Measurements from ENCODE around the gene CACNA1D.

CACNA1D gene

GRCh38 chr3:53703630-53704362 lies 209.4 kb downstream of the CACNA1D start:
- Histone ChIP-seq H3K27ac (no peak overlapping the region), H3K4me3 (no peak overlapping the region)

- H3K27ac ChIP-seq = no peak overlapping the region
- no peak overlapping the region for H3K4me3 ChIP-seq
Observed at GRCh38 chr3:53704363-53704725, 209.9 kb downstream of the CACNA1D start.

- H3K4me3 ChIP-seq = no peak overlapping the region
- H3K27ac ChIP-seq = no peak overlapping the region
Observed at GRCh38 chr3:53705024-53705745, 210.8 kb downstream of the CACNA1D start.

GRCh38 chr3:53705774-53706173 lies 211.4 kb downstream of the CACNA1D start:
- Histone ChIP-seq H3K4me3 (no peak overlapping the region), H3K27ac (no peak overlapping the region)

- H3K27ac ChIP-seq = no peak overlapping the region
- H3K4me3 ChIP-seq = no peak overlapping the region
Observed at GRCh38 chr3:53707222-53707621, 212.8 kb downstream of the CACNA1D start.

- H3K27ac ChIP-seq = no peak overlapping the region
- no peak overlapping the region for H3K4me3 ChIP-seq
Observed at GRCh38 chr3:53708001-53708621, 213.7 kb downstream of the CACNA1D start.

- no peak overlapping the region for H3K27ac ChIP-seq
- no peak overlapping the region for H3K4me3 ChIP-seq
Observed at GRCh38 chr3:53709256-53709655, 214.8 kb downstream of the CACNA1D start.

- no peak overlapping the region for H3K4me3 ChIP-seq
- H3K27ac ChIP-seq = no peak overlapping the region
Observed at GRCh38 chr3:53709860-53710674, 215.7 kb downstream of the CACNA1D start.

GRCh38 chr3:53711387-53711786 lies 217.0 kb downstream of the CACNA1D start:
- no peak overlapping the region for H3K4me3 ChIP-seq
- no peak overlapping the region for H3K27ac ChIP-seq

- Histone ChIP-seq H3K4me3 (no peak overlapping the region), H3K27ac (no peak overlapping the region)
Observed at GRCh38 chr3:53712817-53713388, 218.5 kb downstream of the CACNA1D start.

- no peak overlapping the region for H3K4me3 ChIP-seq
- H3K27ac ChIP-seq = no peak overlapping the region
Observed at GRCh38 chr3:53713626-53714025, 219.2 kb downstream of the CACNA1D start.

GRCh38 chr3:53715815-53716483 lies 221.5 kb downstream of the CACNA1D start:
- no peak overlapping the region for H3K27ac ChIP-seq

GRCh38 chr3:53716998-53717397 lies 222.6 kb downstream of the CACNA1D start:
- Histone ChIP-seq H3K4me3 (no peak overlapping the region), H3K27ac (no peak overlapping the region)

More at GRCh38 chr3:53715815-53716483, 221.5 kb downstream of the CACNA1D start:
- no peak overlapping the region for H3K4me3 ChIP-seq

- H3K4me3 ChIP-seq = no peak overlapping the region
- no peak overlapping the region for H3K27ac ChIP-seq
Observed at GRCh38 chr3:53718462-53718861, 224.1 kb downstream of the CACNA1D start.

- no peak overlapping the region for H3K4me3 ChIP-seq
- no peak overlapping the region for H3K27ac ChIP-seq
Observed at GRCh38 chr3:53719796-53720195, 225.4 kb downstream of the CACNA1D start.

GRCh38 chr3:53721187-53722119 lies 227.0 kb downstream of the CACNA1D start:
- H3K27ac ChIP-seq = no peak overlapping the region
- no peak overlapping the region for H3K4me3 ChIP-seq

GRCh38 chr3:53724566-53724965 lies 230.2 kb downstream of the CACNA1D start:
- H3K4me3 ChIP-seq = no peak overlapping the region
- no peak overlapping the region for H3K27ac ChIP-seq

GRCh38 chr3:53725387-53725995 lies 231.1 kb downstream of the CACNA1D start:
- H3K27ac ChIP-seq = no peak overlapping the region
- no peak overlapping the region for H3K4me3 ChIP-seq

All from skin epidermis (tissue), 12 donors.